Measurements from ENCODE around the gene TMEM51.

TMEM51 gene

DNA sequence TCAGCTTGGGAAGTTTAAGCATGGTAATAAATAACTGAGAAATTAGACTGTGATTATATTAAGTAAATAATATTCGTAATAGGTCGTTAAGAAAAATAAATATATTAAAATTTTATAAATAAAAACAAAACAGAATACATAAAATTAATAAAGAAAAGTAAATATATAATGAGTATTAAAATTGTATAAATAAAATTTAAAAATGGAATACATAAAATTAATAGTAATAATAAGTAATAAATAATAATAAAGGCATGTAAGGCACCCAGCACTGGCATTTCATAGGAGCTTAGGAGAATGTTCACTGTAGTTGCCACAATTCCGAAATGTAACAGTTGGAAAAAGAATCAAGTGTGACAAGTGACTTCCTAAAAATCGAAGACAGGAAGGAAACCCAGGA is 47.7 kb downstream of the TMEM51 start:
- no peak for DNase-seq

DNA sequence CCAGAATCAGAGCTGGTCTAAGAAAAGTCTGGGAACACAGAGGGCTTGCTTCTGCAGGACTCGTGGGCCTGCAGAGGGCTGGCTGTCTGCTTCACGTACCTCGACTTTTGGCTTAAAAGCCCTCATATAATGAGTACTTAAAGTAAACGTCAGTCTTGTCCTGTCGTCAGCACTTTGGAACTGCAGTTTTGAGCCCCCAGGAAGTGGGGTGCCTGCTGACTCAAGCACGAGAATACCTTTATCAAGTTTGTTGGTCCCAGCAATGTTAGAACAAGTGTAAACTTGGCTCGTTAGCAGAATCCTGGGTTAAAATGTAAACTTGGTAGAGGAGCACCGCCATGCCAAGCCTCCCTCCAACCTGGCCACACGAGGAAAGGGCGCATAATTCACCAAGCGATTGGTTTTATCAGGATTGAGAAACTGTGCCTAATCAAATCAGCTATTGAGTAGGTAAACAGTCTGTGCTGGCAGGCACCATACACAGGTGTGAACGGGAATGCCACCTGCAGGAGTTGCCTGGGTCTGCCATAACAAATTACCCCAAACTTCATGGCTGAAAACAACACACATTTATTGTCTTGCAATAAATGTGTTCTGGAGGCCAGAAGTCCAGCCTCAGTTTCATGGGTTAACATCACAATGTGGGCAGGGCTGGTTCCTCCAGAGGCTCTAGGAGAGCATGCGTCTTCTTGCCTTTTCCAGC is 48.5 kb downstream of the TMEM51 start:
- DNase-seq: no peak

DNA sequence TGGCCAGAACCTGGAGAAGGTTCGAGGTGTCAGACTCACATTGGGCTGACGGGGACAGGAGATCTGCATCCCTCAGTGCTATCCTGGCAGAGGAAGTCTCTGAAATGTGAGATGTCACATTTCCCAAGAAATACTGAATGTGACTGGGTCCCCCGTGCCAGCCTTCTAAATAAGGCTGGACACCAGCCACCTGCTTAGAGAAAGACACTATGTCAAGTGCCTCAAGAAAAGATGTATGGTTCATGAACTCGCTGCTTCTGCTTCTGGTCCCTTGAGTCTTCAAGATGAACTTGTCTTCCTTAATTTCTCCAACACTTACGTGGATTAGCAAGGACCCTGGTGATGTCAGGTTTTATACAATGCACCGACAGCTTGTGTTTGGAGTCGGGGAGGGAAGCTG is 51.4 kb downstream of the TMEM51 start:
- no peak for DNase-seq

DNA sequence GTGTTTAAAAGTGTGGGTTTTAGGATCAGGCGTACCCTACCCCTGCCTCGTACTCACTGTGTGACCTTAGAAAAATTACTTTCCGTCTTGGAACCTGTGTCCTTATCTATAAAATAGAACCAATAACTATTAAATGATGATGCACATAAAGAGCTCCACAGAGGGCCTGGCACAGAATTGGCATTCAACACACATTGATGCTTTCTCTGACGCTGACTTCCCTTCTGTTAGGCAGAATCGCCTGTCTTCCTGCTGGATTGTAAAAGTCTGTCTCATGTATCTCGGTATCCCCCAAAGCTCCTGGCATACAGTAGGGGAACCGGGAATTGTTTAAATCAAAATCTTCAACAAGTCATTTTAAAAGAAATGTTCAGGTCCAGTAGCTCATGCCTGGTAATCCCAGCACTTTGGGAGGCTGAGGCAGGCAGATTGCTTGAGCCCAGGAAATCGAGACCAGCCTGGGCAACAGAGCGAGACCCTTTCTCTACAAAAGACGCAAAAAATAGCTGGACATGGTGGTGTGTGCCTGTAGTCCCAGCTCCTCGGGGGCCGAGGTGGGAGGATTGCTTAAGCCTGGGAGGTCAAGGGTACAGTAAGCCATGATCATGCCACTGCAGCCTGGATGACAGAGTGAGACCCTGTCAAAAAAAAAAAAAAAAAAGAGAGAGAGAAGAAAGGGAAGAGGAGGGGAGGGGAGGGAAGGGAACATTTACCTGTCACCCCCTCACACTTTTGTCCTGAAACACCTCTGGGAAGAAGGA is 52.2 kb downstream of the TMEM51 start:
- DNase-seq: no peak

DNA sequence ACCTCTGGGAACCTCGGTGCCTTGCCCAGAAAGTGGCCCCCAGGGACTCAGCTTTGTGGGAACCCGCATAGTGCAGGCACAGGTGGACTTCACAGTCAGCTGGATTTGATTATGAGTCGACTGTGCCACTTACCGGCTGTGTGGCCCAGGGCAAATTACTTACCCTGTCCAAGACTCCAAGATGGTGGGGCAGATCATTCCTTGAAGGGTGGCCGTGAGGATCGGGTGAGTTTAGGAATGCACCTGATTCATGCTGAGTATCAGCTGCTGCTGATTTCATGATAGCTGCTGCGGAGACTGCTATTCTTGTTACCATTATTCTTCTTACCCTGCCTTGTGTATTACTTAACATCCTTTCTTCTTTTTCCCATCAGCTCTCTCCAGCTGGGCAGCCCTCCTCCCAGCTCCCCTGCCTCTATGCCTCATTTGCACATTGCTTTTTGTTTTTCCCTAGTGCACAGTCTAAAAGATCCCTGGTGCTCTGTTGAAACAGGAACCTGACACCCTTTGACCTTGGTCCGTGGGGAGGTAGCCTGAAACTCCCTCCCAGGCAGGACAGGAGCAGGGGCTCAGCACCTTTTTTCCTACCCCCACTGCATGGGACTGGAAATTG is 53.0 kb downstream of the TMEM51 start:
- no peak for DNase-seq

DNA sequence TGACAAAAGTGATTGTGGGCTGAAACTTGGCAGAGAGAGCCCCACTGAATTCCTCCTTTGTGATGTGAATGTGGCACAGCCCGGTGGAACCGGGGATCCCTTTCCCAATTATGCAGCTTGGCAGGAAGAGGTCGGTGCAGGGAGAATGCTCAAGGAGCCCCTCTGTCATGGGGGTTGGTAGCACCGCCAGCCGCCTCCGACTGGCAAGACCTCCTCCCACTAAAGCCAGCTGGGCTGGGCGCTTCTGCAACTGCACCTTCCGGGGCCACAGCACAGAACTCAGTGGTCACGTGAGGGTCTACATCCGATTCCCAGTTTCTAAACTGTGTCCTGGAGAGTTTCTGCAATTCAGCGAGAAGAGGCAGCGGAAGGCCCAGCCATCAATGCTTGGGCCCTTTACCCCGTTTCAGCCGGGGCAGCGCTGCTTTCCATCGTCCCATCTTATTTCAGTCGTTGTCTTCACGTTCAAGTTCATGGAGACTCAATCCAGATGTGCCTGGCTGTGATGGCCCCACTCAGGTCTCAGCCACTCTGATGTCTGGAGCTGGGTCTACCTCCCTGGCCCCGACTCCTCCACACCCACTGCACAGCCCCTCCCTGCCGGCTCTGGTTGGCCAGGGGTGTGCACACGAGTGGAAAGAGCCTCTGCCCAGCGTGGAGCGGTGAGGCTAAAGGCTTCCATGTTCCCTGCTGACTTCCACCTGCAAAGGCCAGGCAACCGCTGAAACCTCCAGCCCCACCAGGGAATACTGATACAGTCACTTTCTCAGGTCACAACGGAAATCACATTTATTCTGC is 53.7 kb downstream of the TMEM51 start:
- no peak for DNase-seq

DNA sequence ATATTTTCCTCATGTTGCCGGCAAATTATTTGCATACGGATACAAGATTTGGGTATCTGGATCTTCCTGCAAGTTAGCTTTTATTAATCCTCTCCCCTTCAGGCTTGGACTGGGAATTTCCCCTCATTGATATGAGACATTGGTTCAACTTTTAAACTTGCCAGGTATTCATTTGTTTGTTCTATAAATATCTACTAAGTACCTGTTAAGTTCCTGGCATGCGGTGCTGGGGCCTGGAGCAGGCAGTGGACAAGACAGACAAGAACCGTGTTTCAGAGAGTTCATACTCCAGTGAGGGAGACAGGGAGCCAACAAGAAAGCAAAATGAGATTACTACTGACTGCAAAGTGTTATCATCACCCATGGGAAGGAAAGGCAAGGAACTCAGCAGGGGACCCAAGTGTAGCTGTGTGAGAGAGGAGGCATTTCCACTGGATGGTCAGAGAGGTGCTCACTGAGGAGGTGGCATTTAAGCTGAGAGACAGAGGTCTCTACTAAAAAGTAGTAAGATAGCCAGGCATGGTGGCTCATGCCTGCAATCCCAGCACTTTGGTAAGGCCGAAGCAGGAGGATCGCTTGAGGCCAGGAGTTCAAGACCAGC is 54.4 kb downstream of the TMEM51 start:
- no peak for DNase-seq

DNA sequence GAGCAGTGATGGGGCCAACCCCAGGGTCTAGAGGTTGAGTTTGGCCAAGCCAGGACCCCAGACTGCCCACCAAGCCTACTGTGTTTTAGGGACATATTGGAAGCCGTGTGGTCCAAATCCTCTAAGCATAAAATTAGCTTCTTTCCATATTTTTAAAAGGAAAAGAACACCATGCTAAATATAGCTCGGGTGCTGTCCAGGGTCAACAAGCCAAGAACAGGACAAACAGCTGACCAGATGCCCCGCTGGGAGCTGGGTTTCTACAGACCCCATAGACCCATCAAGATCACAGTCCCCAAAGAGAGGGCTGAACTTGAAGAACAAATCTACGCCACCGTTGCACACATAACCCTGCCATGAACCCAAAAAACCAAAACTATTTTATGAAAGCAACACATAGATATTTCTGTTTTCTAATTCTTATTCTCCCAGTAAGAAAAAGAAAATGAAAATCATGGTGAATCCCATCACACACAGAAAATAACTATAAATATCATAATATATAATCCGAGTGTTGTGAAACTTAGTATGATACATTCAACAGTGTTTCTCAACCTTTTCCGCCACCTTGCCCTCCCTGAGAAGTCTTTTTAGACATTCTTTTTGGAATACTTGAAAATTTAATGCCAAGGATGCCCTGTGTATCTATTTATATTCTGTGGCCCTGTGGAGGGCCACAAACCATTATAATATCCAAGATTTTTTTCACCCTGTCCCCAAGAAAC is 57.3 kb downstream of the TMEM51 start:
- no peak for DNase-seq

DNA sequence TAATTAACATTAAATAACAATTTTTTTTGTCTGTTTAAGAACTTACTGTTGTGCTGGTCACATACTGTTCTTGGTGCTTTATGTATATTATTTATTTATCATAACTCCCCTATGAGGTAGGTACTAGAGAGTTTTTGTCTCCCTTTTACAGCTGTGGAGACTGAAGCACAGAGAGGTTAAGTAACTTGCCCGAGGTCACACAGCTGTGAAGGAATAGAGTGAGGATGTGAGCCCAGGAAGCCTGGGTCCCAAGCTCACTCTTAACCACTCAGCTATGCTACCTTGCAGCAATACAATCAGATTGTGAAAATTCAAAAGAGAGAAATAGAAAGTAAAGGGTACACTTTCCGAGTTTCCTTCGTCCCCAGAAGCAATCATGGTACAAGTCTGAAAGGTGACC is 57.9 kb downstream of the TMEM51 start:
- DNase-seq: no peak

DNA sequence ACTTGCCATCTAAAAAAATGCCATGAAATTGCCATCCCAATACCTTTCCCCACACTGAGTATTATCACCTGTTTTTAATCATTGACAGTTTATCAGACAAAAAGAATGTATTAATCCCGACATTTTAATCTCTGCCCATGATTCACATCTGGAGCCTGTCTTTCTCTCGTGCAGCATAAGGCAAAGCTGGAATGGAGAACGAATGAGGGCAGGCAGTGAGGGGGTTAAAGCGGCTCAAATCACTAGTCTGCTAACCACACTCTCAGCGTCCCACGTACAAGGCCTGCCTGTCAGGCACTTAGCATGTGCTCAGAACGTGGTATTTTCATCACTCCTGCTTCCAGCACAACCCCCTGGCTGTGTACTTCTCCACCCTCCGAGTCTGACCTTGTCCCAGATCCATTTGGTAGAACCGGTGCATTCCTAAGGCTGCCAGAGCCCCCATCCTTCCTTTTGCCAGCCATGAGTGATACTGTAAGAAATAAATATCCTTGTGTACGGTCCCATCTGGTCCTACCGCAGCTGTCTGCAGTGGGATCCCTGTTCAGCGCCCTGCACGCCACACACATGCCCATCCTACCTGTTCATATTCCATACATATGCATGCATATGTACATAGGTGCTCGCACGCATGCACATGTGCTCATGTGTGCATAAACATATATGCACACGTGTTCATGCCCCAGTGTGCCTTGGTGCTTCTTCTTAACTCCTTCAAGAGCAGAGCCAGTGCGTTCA is 58.8 kb downstream of the TMEM51 start:
- no peak for DNase-seq

DNA sequence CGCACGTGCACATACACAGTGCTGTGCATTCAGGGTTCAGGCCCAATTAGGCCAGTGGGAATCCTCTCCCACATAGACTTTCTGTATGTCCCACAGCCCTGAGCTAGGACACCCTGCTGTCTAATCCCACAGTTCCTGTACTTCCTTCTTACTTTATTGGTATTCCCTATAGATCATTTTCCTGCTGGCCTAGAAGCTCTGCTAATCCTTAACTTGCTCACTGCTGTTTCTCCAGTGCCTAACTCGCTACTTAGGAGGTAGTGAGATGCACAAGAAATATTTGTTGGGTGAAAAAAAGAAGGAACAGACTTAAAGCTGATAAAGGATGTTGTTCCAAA is 59.4 kb downstream of the TMEM51 start:
- DNase-seq: no peak

DNA sequence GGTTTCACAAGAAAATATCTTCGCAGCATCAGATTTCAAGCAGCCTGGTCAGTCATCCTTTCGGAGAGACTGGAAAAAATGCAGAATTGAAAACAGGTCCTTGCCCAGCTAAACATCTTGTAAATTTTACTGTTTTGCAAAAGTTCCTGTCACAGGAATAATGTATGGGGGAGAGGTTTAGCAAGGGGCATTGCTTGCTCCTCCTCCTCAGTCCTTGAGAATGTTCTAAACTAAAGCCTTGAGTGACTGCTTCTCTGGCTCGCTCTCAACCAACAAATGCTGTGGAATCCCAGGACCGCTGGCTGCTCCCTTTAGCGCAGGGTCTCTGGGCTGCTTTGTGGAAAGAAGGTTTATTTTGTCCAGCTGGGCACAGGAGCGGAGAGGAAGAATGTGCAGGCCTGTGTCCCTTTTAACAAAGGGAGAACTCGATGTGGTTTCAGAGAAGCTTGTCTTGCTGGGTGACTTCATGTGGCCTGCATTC is 59.8 kb downstream of the TMEM51 start:
- no peak for DNase-seq

DNA sequence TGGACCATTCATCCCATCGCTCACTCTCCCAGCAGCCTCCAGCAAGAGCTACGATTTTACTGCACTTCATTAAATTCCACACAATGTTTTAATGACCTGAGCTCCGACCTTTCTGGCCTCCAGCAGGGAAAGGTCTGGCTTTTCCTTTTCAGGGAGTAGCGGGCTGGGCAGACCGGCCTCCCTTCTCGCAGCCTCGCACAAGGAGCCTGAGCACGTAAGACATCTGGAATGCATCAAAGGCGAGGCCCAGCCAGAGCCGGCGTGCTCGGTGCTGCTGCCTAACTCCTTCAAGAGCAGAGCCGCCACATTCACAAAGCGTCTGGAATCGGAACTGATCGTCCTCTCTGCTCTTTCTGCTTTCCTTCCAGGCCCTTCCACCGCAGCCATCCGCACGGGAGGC is 61.0 kb downstream of the TMEM51 start:
- DNase-seq: no peak

DNA sequence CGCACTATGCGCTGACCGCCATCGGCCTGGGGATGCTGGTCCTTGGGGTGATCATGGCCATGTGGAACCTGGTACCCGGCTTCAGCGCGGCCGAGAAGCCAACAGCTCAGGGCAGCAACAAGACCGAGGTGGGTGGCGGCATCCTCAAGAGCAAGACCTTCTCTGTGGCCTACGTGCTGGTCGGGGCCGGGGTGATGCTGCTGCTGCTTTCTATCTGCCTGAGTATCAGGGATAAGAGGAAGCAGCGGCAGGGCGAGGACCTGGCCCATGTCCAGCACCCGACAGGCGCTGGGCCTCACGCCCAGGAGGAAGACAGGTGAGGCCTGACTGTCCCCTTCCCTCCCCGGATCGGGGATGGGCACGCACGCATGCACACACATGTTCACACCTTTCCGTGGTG is 61.6 kb downstream of the TMEM51 start:
- no peak for DNase-seq

DNA sequence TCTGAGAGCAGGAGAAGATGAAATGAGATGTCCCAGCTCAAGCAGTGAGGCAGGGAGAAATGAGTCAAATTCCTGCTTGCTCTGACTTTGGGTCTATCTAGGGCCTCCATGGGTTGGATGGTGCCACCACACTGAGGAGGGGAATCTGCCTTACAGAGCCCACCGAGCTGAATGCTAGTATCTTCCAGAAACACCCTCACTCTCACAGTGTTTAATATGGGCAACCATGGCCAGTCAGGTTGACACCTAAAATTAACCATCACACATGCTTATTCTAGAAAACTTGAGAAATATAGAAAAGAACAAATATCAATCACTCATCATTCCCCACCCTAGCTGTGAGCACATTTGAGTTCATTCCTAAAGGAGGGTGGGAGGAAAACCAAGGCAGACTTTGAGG is 64.1 kb downstream of the TMEM51 start:
- DNase-seq: no peak

DNA sequence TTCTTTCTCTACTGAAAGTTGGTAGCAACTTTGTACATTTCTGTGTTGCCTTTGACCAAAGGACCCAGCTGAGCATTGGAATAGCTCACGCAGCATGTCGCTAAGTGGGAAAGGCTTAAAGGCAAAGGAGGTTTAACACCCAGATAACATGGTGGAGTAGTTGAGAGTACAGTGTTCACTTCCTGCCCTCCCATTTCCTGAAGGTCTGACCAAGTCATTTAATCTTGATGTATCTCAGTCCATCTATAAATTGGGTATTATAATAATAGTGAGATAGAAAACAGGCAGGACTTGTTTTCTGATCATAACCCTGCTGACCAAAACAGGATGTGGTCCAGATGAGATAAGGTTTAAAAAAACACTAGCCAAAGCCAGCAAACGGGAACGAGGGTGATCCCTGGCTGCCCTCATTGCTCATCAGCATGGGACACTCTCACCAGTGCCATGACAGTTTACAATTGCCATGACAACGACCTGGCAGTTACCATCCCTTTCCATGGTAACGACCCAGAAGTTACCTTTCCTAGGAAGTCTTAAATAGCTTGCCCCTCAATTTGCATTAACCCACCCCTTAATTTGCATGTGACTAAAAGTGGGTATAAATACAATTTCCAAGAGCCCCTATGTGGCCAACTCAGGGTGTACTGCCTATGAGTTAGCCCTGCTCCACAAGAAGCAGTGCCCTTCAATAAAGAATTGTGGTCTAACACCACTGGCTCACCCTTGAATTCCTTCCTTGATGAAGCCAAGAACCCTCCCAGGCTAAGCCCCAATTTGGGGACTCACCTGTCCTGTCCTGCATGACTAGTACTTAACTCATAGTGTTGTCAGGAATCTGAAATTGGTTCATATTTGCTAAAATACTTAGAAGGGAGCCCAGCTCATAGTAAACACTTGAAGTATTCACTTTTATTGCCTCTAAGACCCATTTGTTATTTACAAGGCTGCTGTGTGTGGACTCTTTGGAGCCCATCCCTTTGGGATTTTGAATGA is 65.0 kb downstream of the TMEM51 start:
- no peak for DNase-seq

DNA sequence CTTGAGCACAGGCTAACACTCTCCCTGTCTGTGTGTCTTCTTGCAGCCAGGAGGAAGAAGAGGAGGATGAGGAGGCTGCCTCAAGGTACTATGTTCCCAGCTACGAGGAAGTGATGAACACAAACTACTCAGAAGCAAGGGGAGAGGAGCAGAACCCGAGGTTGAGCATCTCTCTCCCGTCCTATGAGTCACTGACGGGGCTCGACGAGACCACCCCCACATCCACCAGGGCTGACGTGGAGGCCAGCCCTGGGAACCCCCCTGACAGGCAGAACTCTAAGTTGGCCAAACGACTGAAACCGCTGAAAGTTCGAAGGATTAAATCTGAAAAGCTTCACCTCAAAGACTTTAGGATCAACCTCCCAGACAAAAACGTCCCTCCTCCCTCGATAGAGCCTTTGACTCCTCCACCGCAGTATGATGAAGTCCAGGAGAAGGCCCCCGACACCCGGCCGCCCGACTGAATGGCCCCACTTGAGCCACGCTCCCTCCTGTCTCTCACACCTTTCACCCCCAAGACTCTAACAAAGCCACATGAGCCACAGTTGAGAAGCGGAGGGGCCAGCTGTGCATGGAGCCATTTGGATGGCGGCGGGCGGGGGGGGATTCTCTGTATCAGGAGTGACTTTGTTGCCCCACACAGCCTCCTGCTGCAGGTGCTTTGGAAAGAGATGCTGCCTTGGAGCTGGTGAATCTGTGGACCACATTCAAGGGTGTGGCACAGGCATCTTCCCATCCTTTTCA is 65.9 kb downstream of the TMEM51 start:
- DNase-seq: no peak

DNA sequence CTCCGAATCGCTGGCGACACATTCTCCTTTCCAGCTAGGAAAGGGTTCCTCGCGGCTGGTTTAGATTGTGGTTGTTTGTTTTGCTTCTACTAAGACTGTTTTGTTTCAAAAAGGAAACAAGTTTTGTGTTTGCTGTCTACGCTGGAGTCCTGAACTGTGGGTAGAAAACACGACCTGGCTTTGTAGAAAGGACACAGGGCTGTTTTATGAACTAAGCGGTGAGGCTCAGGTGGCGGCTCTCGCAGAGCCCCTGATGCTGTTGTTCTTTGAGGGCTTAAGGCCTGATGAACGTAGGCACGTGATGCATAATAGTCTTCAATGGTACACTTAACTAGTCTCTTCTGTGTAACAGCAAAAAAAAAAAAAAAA is 66.5 kb downstream of the TMEM51 start:
- DNase-seq: no peak

DNA sequence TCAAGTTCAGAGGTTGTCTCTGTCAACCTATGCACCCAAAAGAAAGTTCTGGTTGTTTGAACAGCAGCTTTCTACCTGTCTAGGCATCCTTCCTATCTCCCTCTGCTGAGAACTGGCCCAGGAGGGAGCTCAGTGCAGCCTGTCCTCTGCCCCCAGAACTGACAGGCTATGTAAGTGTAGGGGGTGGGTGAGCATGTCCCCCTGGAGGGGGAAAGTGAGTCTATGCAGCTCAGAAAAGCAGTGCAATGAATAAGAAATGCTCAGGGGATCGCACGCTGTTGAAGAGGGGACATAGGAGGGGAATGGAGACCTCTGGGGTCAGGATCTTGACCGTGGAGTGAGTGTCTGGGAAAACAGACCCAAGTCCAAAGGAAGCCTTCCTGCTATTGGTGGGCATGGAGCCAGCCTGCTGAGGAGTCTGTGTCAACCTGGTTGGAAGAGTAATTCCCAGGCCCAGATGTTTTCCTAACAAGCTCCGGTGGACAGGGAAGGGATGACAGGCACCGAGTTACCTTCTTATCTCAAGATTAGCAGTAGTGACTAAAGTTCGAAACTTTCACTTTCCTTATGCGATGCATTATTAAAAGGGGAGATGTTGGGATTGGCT is 67.4 kb downstream of the TMEM51 start:
- DNase-seq: no peak
